Memory B cell (primary cell): ENCODE measurements around the gene MPZ.
"Not testable (repeated sequence)": the region's sequence is repeated elsewhere in the genome, so short reads cannot be mapped to it uniquely, and the experiment has no call there.

Source experiments
- ATAC-seq: fragments of 150-1000 bp; cut with Tn5 transposase; 2 replicates; pipeline ENCODE4 v1.10.0; 2021; ENCODE audit warnings: low read depth, mild to moderate bottlenecking, moderate library complexity
- DNase-seq, 2 donors: peaks; one replicate each; pipeline ENCODE4 v3.0.0; 2022; ENCODE audit warnings: low spot score in 2 of 2
- H3K27ac Mint-ChIP-seq: one replicate; pipeline ENCODE4 v1.8.0; 2022; ENCODE audit warnings: mild to moderate bottlenecking, moderate library complexity, mixed read lengths
- H3K27me3 Mint-ChIP-seq: one replicate; pipeline ENCODE4 v1.8.0; 2022; ENCODE audit warnings: mixed read lengths
- H3K36me3 Mint-ChIP-seq: one replicate; pipeline ENCODE4 v1.8.0; 2022; ENCODE audit warnings: mild to moderate bottlenecking, mixed read lengths
- H3K4me1 Mint-ChIP-seq: one replicate; pipeline ENCODE4 v1.8.0; 2022; ENCODE audit warnings: mixed read lengths
- H3K4me3 Mint-ChIP-seq: one replicate; pipeline ENCODE4 v1.8.0; 2022; ENCODE audit warnings: mild to moderate bottlenecking, moderate library complexity, mixed read lengths
- H3K9me3 Mint-ChIP-seq: one replicate; pipeline ENCODE4 v1.8.0; 2022; ENCODE audit warnings: mixed read lengths

Gene MPZ

DNA sequence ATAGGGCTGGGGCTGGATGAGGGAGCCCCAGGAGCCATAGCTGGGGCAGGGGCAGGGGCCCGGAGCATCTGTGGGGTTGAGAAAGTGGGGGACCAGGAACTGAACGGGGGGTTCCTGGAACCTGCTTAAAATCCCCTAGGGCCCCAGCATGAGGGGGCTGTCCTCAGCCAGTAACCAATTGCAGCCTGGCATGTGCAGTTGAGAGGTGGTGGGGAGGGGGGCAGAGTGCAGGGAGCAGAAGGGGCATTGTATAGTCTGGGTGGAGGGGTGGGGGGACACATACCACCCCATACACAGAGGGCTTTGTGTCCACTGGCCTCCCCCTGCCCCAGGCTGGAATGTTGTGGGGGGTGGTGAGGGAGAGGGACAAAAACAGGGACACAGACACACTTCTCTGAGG lies at the start of gene MPZ:
Gene MPZ, minus strand, starts transcription at position 101 of the 400 bp plus-strand sequence. Its CDS starts 63 bp downstream, at position 38.
- DNase-seq (no peak), ATAC-seq (no peak)
- H3K9me3 Mint-ChIP-seq = no peaks in the 10 kb centered on the region
- no peak within 1 kb of the TSS for H3K27ac Mint-ChIP-seq
- H3K27me3 Mint-ChIP-seq = no peaks in the 10 kb centered on the region
- H3K4me1 Mint-ChIP-seq = peaks cover 28% of the 10 kb centered on the region
- H3K4me3 Mint-ChIP-seq = no peak within 1 kb of the TSS
- no peaks in the 10 kb centered on the region for H3K36me3 Mint-ChIP-seq

- Mint-ChIP-seq H3K27me3 (no peaks in the 10 kb centered on the region), H3K36me3 (peaks cover 19% of the 10 kb centered on the region), H3K4me3 (no peak overlapping the region), H3K9me3 (no peaks in the 10 kb centered on the region), H3K4me1 (peaks cover 2% of the 10 kb centered on the region), H3K27ac (peak overlapping the region; percentile 24)
- DNase-seq = no peak
- no peak for ATAC-seq
These were observed 49.5 kb upstream of the MPZ start for GRCh38 chr1:161359291-161359690.

DNA sequence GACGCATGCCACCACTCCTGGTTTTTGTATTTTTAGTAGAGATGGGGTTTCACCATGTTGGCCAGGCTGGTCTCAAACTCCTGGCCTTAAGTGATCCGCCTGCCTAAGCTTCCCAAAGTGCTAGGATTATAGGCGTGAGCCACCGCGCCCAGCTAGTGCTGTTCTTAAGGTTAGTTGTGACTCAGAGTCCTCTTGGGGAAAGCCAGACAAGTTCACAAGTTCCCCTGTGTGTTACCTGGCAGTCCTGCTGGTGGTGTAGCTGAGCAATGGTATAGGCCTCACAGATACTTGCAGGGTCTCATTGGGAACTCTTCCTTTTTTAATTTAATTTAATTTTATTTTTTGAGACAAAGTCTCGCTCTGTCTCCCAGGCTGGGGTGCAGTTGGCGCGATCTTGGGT lies 47.3 kb upstream of the MPZ start:
- Mint-ChIP-seq H3K4me1 (peaks cover 2% of the 10 kb centered on the region), H3K27ac (no peak overlapping the region), H3K36me3 (peaks cover 17% of the 10 kb centered on the region), H3K4me3 (no peak overlapping the region), H3K27me3 (no peaks in the 10 kb centered on the region), H3K9me3 (no peaks in the 10 kb centered on the region)
- DNase-seq (no peak), ATAC-seq (no peak)

- no peaks in the 10 kb centered on the region for H3K27me3 Mint-ChIP-seq
- ATAC-seq = no peak
- no peaks in the 10 kb centered on the region for H3K9me3 Mint-ChIP-seq
- H3K36me3 Mint-ChIP-seq = peaks cover 12% of the 10 kb centered on the region
- DNase-seq = no peak
- H3K4me1 Mint-ChIP-seq = no peaks in the 10 kb centered on the region
- H3K27ac Mint-ChIP-seq = no peak overlapping the region
- H3K4me3 Mint-ChIP-seq = no peak overlapping the region
These were observed 41.7 kb upstream of the MPZ start for GRCh38 chr1:161351482-161351881.

DNA sequence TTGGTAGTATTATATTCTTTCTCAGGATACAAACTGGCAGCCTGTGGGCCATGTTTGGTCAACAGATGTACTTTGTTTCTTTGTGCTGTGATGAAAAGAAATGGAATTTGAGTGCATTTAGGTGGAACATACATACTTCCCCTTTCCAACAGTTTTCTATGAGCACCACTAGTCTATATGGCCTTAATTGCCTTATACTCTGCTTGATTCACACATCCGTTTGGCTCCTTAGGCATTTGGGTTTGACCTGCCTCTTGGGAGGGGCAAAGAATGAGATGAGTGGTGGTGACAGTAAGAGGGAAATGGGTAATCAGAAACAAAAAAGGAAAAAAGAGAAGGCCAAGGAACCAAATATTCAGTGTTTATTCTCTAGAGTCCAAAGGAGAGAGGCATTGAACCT lies 40.9 kb upstream of the MPZ start:
- Mint-ChIP-seq H3K4me3 (no peak overlapping the region), H3K9me3 (no peaks in the 10 kb centered on the region), H3K27ac (no peak overlapping the region), H3K27me3 (no peaks in the 10 kb centered on the region), H3K36me3 (peaks cover 10% of the 10 kb centered on the region), H3K4me1 (no peaks in the 10 kb centered on the region)
- no peak for ATAC-seq
- no peak for DNase-seq

- Mint-ChIP-seq H3K9me3 (no peaks in the 10 kb centered on the region), H3K4me3 (no peak overlapping the region), H3K4me1 (peaks cover 3% of the 10 kb centered on the region), H3K27me3 (no peaks in the 10 kb centered on the region), H3K27ac (no peak overlapping the region), H3K36me3 (peaks cover 16% of the 10 kb centered on the region)
- no peak for ATAC-seq
- DNase-seq = no peak
These were observed 33.1 kb upstream of the MPZ start for GRCh38 chr1:161342821-161343220.

DNA sequence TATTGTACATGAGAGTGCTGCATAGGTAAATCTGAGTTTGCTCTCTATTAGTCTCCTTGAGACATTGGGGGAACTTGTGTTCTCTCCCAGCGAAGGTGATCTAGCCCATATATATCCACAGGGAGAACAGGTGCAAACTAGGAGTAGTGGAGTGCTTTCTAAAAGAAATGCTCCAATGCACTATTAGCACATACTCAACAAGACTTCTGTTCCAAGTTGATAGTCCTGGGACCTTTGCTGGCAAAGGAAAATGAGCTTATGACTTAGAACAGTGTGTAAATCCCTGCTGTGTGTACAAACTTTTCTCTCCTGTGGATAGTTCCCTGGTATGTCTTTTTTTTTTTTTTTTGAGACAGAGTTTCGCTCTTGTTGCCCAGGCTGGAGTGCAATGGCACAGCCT lies 32.4 kb upstream of the MPZ start:
- DNase-seq = no peak
- Mint-ChIP-seq H3K27me3 (no peaks in the 10 kb centered on the region), H3K4me1 (peaks cover 3% of the 10 kb centered on the region), H3K4me3 (no peak overlapping the region), H3K36me3 (peaks cover 16% of the 10 kb centered on the region), H3K9me3 (no peaks in the 10 kb centered on the region), H3K27ac (no peak overlapping the region)
- ATAC-seq = no peak

DNA sequence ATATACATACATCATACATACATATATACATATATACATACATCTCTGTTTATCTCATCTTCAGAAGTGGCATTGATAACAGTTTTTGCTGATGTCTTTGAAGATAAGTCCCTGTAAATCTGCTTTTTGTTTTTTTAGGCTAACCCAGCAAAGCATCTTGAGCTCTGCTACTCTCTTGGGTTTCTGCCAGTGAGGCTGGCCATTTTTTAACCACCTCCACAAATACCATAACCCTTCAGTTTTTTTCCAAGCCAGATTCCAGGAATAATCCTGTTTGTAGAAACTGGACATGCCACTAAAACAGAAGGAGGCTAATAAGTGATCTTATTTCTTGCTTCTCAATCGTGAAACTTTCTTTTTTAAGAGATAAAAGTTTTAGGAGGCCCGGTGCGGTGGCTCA lies 26.0 kb upstream of the MPZ start:
- no peak overlapping the region for H3K27ac Mint-ChIP-seq
- H3K27me3 Mint-ChIP-seq = no peaks in the 10 kb centered on the region
- H3K36me3 Mint-ChIP-seq = peaks cover 36% of the 10 kb centered on the region
- H3K9me3 Mint-ChIP-seq = no peaks in the 10 kb centered on the region
- no peaks in the 10 kb centered on the region for H3K4me1 Mint-ChIP-seq
- no peak overlapping the region for H3K4me3 Mint-ChIP-seq
- DNase-seq (no peak), ATAC-seq (no peak)

GRCh38 chr1:161333166-161333565 lies 23.4 kb upstream of the MPZ start:
- Mint-ChIP-seq H3K27me3 (no peaks in the 10 kb centered on the region), H3K4me1 (no peaks in the 10 kb centered on the region), H3K27ac (no peak overlapping the region), H3K36me3 (peaks cover 41% of the 10 kb centered on the region), H3K9me3 (no peaks in the 10 kb centered on the region), H3K4me3 (no peak overlapping the region)
- no peak for ATAC-seq
- DNase-seq = no peak

GRCh38 chr1:161330346-161330745 lies 20.6 kb upstream of the MPZ start:
- Mint-ChIP-seq H3K27ac (peak overlapping the region; percentile 25), H3K27me3 (no peaks in the 10 kb centered on the region), H3K9me3 (no peaks in the 10 kb centered on the region), H3K4me1 (no peaks in the 10 kb centered on the region), H3K4me3 (no peak overlapping the region), H3K36me3 (peaks cover 48% of the 10 kb centered on the region)
- no peak for DNase-seq
- ATAC-seq = no peak

GRCh38 chr1:161324020-161324419 lies 14.3 kb upstream of the MPZ start:
- DNase-seq = no peak
- no peaks in the 10 kb centered on the region for H3K27me3 Mint-ChIP-seq
- no peaks in the 10 kb centered on the region for H3K9me3 Mint-ChIP-seq
- H3K36me3 Mint-ChIP-seq = peaks cover 13% of the 10 kb centered on the region
- ATAC-seq = no peak
- H3K4me3 Mint-ChIP-seq = no peak overlapping the region
- peaks cover 5% of the 10 kb centered on the region for H3K4me1 Mint-ChIP-seq
- H3K27ac Mint-ChIP-seq = no peak overlapping the region

DNA sequence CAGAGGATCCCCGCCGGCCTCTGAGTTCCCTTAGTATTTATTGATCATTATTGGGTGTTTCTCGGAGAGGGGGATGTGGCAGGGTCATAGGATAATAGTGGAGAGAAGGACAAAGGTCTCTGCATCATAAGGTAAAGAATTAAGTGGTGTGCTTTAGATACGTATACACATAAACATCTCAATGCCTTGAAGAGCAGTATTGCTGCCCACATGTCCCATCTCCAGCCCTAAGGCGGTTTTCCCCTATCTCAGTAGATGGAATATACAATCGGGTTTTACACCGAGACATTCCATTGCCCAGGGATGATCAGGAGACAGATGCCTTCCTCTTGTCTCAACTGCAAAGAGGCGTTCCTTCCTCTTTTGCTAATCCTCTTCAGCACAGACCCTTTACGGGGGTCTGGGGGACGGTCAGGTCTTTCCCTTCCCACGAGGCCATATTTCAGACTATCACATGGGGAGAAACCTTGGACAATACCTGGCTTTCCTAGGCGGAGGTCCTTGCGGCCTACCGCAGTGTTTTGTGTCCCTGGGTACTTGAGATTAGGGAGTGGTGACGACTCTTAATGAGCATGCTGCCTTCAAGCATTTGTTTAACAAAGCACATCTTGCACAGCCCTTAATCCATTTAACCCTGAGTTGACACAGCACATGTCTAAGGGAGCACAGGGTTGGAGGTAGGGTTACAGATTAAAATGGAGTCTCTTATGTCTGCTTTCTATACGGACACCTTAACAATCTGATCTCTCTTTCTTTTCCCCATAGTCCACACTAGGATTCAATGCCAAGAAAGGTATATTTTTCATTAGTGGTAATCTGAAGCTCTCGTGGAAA lies 6.3 kb upstream of the MPZ start:
- H3K27me3 Mint-ChIP-seq, H3K4me3 Mint-ChIP-seq, H3K27ac Mint-ChIP-seq, ATAC-seq, H3K36me3 Mint-ChIP-seq, DNase-seq, H3K9me3 Mint-ChIP-seq: not testable (repeated sequence)
- H3K4me1 Mint-ChIP-seq = peaks cover 15% of the 10 kb centered on the region

- H3K27ac Mint-ChIP-seq = peak within 1 kb of the TSS; percentile 98
- H3K36me3 Mint-ChIP-seq = no peaks in the 10 kb centered on the region
- DNase-seq (peak; percentile 82 to 87), ATAC-seq (peak; percentile 98)
- H3K9me3 Mint-ChIP-seq = no peaks in the 10 kb centered on the region
- H3K27me3 Mint-ChIP-seq = no peaks in the 10 kb centered on the region
- H3K4me3 Mint-ChIP-seq = peak within 1 kb of the TSS; percentile 98
- H3K4me1 Mint-ChIP-seq = peaks cover 10% of the 10 kb centered on the region
These were observed 4.6 kb upstream of the MPZ start, which contains the start of gene SDHC for GRCh38 chr1:161314201-161314981. TSS of gene SDHC (plus strand) at chr1:161314381. CDS start at chr1:161314406, 25 bp downstream.

DNA sequence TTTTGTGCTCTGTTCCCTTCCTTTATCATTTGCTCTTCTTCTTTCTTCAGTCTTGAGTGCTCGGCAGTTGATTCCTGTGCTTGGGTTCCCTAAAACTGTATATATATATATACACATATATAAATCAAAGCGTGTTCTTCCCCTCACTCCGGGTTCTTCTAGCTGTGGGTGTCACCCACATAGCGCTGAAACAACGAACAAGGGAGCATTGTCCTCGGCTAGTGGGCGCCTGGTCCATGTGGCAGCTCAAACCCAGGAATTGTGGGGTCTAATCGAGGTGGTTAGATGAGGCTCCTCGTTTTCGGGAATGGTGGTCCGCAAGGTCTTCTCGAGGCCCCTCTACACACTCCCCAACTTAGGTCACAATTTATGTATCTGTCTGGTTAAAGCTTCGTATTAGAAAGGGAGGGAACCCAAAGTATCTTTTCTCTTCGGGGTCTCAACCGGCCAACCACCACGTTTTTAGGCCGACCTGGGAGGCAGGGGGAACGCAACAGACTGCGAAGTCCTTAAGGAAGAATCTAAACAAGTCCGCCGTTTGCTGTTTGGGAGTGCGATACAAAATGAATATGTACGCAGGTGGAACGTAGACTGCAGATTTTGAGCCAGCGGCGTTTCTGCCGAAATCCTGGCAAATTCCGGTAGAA lies 3.9 kb upstream of the MPZ start:
- ATAC-seq = no peak
- Mint-ChIP-seq H3K9me3 (no peaks in the 10 kb centered on the region), H3K27me3 (no peaks in the 10 kb centered on the region)

More for the DNA sequence above, 3.9 kb upstream of the MPZ start:
- DNase-seq = no peak
- Mint-ChIP-seq H3K4me1 (peaks cover 10% of the 10 kb centered on the region), H3K4me3 (peak overlapping the region; percentile 98), H3K27ac (peak overlapping the region; percentile 98), H3K36me3 (no peaks in the 10 kb centered on the region)
